LNCAP (cell line): ENCODE measurements around the gene TCEA2.

Experiments used
- TF ChIP-seq, protein P1 (sequence below): fragments of 450-650 bp; IDR thresholded peaks from 2 replicates; pipeline ENCODE4 v1.5.1; 2017; ENCODE audit warnings: mild to moderate bottlenecking

Gene TCEA2

GRCh38 chr20:64106981-64107735 is 44.2 kb downstream of the TCEA2 start, which contains the start of gene NPBWR2:
Gene NPBWR2, minus strand, starts transcription at chr20:64107565. Its CDS starts 734 bp downstream, at chr20:64106831.
- TF ChIP-seq, protein P1, sequence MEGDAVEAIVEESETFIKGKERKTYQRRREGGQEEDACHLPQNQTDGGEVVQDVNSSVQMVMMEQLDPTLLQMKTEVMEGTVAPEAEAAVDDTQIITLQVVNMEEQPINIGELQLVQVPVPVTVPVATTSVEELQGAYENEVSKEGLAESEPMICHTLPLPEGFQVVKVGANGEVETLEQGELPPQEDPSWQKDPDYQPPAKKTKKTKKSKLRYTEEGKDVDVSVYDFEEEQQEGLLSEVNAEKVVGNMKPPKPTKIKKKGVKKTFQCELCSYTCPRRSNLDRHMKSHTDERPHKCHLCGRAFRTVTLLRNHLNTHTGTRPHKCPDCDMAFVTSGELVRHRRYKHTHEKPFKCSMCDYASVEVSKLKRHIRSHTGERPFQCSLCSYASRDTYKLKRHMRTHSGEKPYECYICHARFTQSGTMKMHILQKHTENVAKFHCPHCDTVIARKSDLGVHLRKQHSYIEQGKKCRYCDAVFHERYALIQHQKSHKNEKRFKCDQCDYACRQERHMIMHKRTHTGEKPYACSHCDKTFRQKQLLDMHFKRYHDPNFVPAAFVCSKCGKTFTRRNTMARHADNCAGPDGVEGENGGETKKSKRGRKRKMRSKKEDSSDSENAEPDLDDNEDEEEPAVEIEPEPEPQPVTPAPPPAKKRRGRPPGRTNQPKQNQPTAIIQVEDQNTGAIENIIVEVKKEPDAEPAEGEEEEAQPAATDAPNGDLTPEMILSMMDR: no peak

- TF ChIP-seq, protein P1: no peak
These were observed 44.9 kb downstream of the TCEA2 start for GRCh38 chr20:64107736-64108457.

- TF ChIP-seq, protein P1: no peak
These were observed 46.0 kb downstream of the TCEA2 start for GRCh38 chr20:64108731-64109681.

DNA sequence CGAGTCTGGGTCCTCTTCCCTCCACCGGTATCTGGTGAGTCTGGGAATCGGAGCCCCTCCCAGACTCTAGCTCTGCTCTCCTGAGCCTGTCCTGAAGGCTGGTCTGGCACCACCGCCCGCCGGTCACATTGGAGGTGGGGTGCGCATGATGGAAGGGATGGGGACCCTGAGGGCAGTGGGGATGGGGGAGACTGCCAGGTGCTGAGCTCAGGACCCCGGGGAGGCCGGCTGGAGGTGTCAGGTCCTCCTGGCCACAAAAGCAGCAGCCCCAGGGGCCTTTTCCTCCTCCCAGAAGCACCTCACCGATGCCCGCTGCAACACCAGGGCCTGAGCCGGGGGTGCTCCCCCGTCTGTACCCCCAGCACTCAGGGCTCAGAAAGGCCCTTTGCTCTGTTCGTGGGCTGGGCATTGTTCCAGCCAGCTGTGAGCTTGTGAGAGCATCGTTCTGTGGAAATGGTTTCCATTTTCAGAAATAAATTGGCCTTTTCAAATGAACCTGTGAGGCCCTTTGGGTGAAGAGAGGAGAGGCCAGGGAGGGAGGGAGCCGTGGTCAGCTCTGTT is 46.9 kb downstream of the TCEA2 start:
- TF ChIP-seq, protein P1: no peak

DNA sequence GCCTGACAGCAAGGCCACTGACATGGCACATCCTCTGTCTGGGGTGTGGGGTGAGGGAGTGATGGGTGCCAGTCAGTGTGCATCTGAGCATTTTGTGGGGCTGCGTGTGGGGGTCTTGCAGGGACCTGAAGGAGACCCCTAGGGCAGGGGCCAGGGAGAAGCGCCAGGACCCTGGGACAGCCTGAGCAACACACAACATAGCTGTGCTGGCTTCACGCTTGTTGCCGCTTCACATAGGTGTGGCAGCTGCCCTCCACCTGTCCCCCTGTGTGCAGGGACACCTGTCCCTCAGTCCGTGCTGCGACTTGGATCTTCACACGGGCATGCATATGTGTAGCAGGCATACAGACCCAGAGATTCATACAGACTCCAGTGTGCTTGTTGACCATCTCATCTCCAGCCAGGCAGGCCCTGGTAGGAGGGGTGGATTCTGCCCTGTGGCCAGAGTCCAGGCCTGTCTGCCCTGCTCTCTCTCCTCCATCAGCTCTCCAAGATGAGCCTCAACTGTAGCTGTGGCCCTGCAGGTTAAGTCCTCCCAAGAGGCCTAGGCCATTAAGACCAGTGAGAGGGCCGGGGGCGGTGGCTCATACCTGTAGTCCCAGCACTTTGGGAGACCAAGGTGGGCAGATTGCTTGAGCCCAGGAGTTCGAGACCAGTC is 47.5 kb downstream of the TCEA2 start:
- TF ChIP-seq, protein P1: no peak

DNA sequence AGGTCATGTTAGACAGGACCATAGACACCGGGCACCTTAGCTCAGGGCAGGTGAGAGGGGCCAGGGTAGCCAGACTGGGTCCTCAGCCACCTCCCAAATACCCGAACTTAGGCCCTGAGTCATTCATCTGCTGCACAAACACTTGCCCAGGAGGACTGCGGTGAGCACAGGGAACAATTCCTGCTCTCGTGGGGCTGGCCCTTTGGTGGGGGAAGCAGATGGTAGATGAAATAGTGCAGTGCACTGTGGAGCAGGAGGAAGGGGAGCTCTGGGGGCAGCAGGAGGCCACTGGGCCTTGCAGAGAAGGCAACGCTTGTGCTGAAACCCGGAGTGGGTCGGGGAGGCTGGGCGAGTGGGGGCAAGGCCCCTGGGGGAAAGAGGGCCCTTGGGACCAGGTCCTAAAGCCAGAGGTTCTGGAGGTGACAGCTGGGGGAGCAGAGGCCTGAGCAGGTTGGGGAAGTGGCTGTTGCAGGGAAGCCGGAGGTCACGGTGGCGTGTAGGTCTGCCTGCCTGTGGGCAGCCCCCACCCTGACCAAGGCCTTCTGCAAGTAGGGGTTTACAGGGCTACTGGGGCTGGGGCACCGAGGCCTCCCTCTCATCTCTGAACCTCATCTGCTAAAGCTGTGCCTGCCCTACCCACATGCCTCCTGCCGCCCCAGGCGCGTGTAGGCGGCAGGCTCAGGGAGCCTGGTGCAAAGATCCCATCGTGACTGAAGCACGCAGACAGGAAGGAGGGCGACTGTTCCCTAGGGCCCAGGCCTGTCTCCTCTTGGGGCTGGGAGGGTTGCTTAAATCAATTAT is 49.0 kb downstream of the TCEA2 start:
- TF ChIP-seq, protein P1: no peak
